ENCODE results near the gene RNF183.

DNA sequence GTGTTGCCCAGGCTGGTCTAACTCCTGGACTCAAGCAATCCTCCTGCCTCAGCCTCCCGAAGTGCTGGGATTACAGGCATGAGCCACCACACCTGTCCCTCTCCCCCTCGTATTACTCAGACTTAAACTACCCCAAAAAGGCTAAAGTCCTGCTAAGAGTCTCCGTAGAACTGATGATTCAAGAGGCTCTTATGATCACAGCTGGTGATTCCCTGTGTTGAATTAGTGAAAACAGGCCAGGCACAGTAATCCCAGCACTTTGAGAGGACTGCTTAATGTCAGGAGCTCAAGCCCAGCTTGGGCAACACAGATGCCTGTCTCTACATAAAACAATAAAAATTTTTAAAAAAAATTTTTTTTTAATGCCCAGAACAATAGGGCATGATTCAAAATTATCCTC, 37.0 kb downstream of the RNF183 start:
- TF ChIP-seq CTCF (IDR thresholded peaks at IDR 0.05 in 2 of 3, conservative IDR thresholded peaks at IDR 0.05 in 1 of 3; ENCODE audit: insufficient read depth in 2 of 3, low read depth in 1 of 3, low read length in 3 of 3) (no peak), L3MBTL2 (IDR thresholded peaks at IDR 0.05) (no peak), LCOR (CRISPR knock-in tag; IDR thresholded peaks at IDR 0.05) (no peak), ADNP (tag; IDR thresholded peaks at IDR 0.05) (no peak), MYNN (IDR thresholded peaks at IDR 0.05) (no peak), MYNN (CRISPR knock-in tag; IDR thresholded peaks at IDR 0.05) (no peak), SRSF9 (IDR thresholded peaks at IDR 0.05; ENCODE audit: borderline replicate concordance, low read depth, low read length) (no peak), THRAP3 (IDR thresholded peaks at IDR 0.05; ENCODE audit: borderline replicate concordance) (no peak), RFX5 (IDR thresholded peaks at IDR 0.05; ENCODE audit: low read depth, low read length) (no peak), CREB1 (IDR thresholded peaks at IDR 0.05) (no peak), CREB1 (CRISPR knock-in tag; IDR thresholded peaks at IDR 0.05) (no peak), ZNF140 (CRISPR knock-in tag; IDR thresholded peaks at IDR 0.05) (no peak), ESRRA (IDR thresholded peaks at IDR 0.05; ENCODE audit: borderline replicate concordance, low read depth) (no peak), SNAPC5 (CRISPR knock-in tag; IDR thresholded peaks at IDR 0.05) (no peak), RHOXF2B (CRISPR knock-in tag; conservative IDR thresholded peaks at IDR 0.05) (no peak), ZFX (CRISPR knock-in tag; IDR thresholded peaks at IDR 0.05) (no peak)
